HepG2 (cell line): ENCODE measurements around the gene ERBB4. TPM values are rescaled to one million over a fixed set of nuclear protein-coding genes. Genes with fewer than 3 reads are reported as not detected.

Source experiments
- ATAC-seq: fragments of 200-7000 bp; cut with Tn5 transposase; 3 replicates; pipeline ENCODE4 v1.9.1; 2020; ENCODE audit warnings: mild to moderate bottlenecking, moderate library complexity
- BruUV-seq: library from RNA; stranded (reverse); fragments of 400-500 nt; replicated peaks from 2 replicates; lab custom pipeline; 2021; lab: Mats Ljungman, UMichigan
- CTCF ChIA-PET: fragments of 300-600 bp; formaldehyde crosslinking; extraction: SDS; loops from one replicate; lab custom pipeline; 2021; ENCODE audit warnings: low total read pairs, inconsistent platforms, low intra/inter-chr PET ratio; lab: Yijun Ruan, JAX
- POLR2A ChIA-PET: fragments of 350-600 bp; sonication (Branson Sonifier 250); formaldehyde crosslinking; loops from one replicate; lab custom pipeline; 2020; ENCODE audit warnings: antibody characterized with exemption, inconsistent platforms; lab: Yijun Ruan, JAX
- DNase-seq: peaks from one replicate; pipeline ENCODE4 v3.0.0-alpha.2; 2015; ENCODE audit warnings: low spot score
- FAIRE-seq: peaks from 3 replicates; lab custom pipeline; 2011; peaks lifted over from hg19 to GRCh38; lab: Jason Lieb, UNC
- H2AFZ ChIP-seq: one replicate; pipeline ENCODE4 v1.6.1; 2011; ENCODE audit warnings: low read length, inconsistent platforms
- H3K27ac ChIP-seq: fragments of 300-600 bp; 3 replicates; pipeline ENCODE4 v1.8.0; 2011; ENCODE audit warnings: mixed run types, mild to moderate bottlenecking, mixed read lengths, low read length, inconsistent platforms; ENCODE audit not compliant: insufficient read depth; ENCODE audit errors: extremely low read length
- H3K27me3 ChIP-seq, 2 experiments: fragments of 200-600 bp in 1 of 2; 2 replicates in 1 of 2; 3 replicates in 1 of 2; pipeline versions ENCODE4 v1.6.0 to v1.8.0; 2011; ENCODE audit warnings: low read length in 2 of 2, mild to moderate bottlenecking in 2 of 2, moderate library complexity in 2 of 2, inconsistent platforms in 1 of 2; ENCODE audit not compliant: insufficient read depth in 2 of 2, control insufficient read depth in 1 of 2
- H3K36me3 ChIP-seq, 2 experiments: fragments of 200-600 bp in 1 of 2; replicated peaks in 1 of 2; 2 replicates in 1 of 2; 3 replicates in 1 of 2; pipeline versions ENCODE4 v1.5.1 to v1.8.0; 2011; ENCODE audit warnings: low read length in 2 of 2, inconsistent platforms in 1 of 2; ENCODE audit not compliant: insufficient read depth in 2 of 2, control insufficient read depth in 1 of 2
- H3K4me1 ChIP-seq: 2 replicates; pipeline ENCODE4 v1.5.1; 2012; ENCODE audit warnings: low read length, inconsistent platforms; ENCODE audit not compliant: insufficient read depth
- H3K4me2 ChIP-seq: 2 replicates; pipeline ENCODE4 v1.6.0; 2011; ENCODE audit warnings: low read depth, low read length, inconsistent platforms
- H3K4me3 ChIP-seq, 3 experiments: fragments of 200-600 bp in 1 of 3; sonication (generic), shearing (Covaris generic) in 1 of 3; replicated peaks in 1 of 3; 2 replicates each; pipeline ENCODE4 v1.5.1; 2011 to 2016; ENCODE audit warnings: low read length in 3 of 3, inconsistent platforms in 2 of 3, low read depth in 2 of 3, mild to moderate bottlenecking in 2 of 3, control low read depth in 1 of 3, mixed read lengths in 1 of 3; ENCODE audit not compliant: insufficient read depth in 1 of 3
- H3K79me2 ChIP-seq: one replicate; pipeline ENCODE4 v1.6.1; 2011; ENCODE audit warnings: low read length, inconsistent platforms; ENCODE audit not compliant: insufficient read depth
- H3K9ac ChIP-seq: 2 replicates; pipeline ENCODE4 v1.6.0; 2011; ENCODE audit warnings: mild to moderate bottlenecking, low read depth, low read length, inconsistent platforms; ENCODE audit not compliant: insufficient read depth
- H3K9me3 ChIP-seq: 2 replicates; pipeline ENCODE4 v1.5.1; 2012; ENCODE audit warnings: mild to moderate bottlenecking, low read length
- H4K20me1 ChIP-seq: 2 replicates; pipeline ENCODE4 v1.6.0; 2011; ENCODE audit warnings: inconsistent platforms, mild to moderate bottlenecking, low read length, moderate library complexity; ENCODE audit not compliant: insufficient read depth
- ZNF12 ChIP-seq: sonication (generic); formaldehyde crosslinking; IDR thresholded peaks from 2 replicates; pipeline ENCODE4 v1.5.0; 2020; ENCODE audit warnings: missing genetic modification reagents
- ZNF34 ChIP-seq: sonication (generic); formaldehyde crosslinking; IDR thresholded peaks from 2 replicates; pipeline ENCODE4 v1.4.0; 2020; ENCODE audit warnings: mild to moderate bottlenecking, missing genetic modification reagents, borderline replicate concordance
- ZNF556 ChIP-seq: sonication (generic); formaldehyde crosslinking; IDR thresholded peaks from 2 replicates; pipeline ENCODE4 v1.4.0; 2020; ENCODE audit warnings: mild to moderate bottlenecking, missing genetic modification reagents, borderline replicate concordance
- ZNF615 ChIP-seq: sonication (generic); formaldehyde crosslinking; IDR thresholded peaks from 2 replicates; pipeline ENCODE4 v1.5.0; 2020; ENCODE audit warnings: mild to moderate bottlenecking, missing genetic modification reagents, borderline replicate concordance
- WGBS: methylation state at CpG from one replicate; pipeline ENCODE4 v1.1.6; 2017; ENCODE audit warnings: low lambda C conversion rate; 5-methylcytosine and 5-hydroxymethylcytosine counted together
- in situ Hi-C: cut with HindIII; loops from 2 replicates; pipeline ENCODE4 v1.10.0; 2017; ENCODE audit warnings: low pct_unique_long_range_greater_than_20kb; ENCODE audit not compliant: extremely low pct_ligation_motif_present
- intact Hi-C: fragments of 100-400 bp; cut with micrococcal nuclease; formaldehyde crosslinking; loops from one replicate; pipeline ENCODE4 v1.10.0; 2022; ENCODE audit not compliant: unreplicated experiment
- polyA plus RNA-seq, 8 experiments: library from polyadenylated mRNA; depleted of rRNA in 3 of 8; stranded (reverse) in 7 of 8; unstranded in 1 of 8; fragments of >200 nt; fragmentation: Illumina TruSeq in 4 of 8; extraction: Trizol in 4 of 8; gene quantifications; 2 replicates each; pipeline versions ENCODE4 v1.2.1 to v1.2.3, GENCODE V29; 2011 to 2016; ENCODE audit warnings: low read depth in 4 of 8, missing spikeins in 1 of 8, mixed read lengths in 1 of 8; ENCODE audit not compliant: insufficient read depth in 1 of 8
- total RNA-seq, 5 experiments: library from RNA; depleted of rRNA; stranded (reverse); fragments of >200 nt; fragmentation: Illumina TruSeq; extraction: Trizol; gene quantifications; 2 replicates each; pipeline ENCODE4 v1.2.3, GENCODE V29; 2016; ENCODE audit warnings: low read depth in 1 of 5
- TF ChIP-seq, protein P1 (sequence below): sonication (generic); formaldehyde crosslinking; IDR thresholded peaks from 2 replicates; pipeline ENCODE4 v1.4.0; 2020; ENCODE audit warnings: mild to moderate bottlenecking, missing genetic modification reagents
- TF ChIP-seq, protein P2 (sequence below): IDR thresholded peaks from 2 replicates; pipeline ENCODE4 v1.6.1; 2016; ENCODE audit warnings: mild to moderate bottlenecking, missing biosample characterization, missing genetic modification reagents
- TF ChIP-seq, protein P3 (sequence below): sonication (generic); formaldehyde crosslinking; IDR thresholded peaks from 2 replicates; pipeline ENCODE4 v1.4.0; 2020; ENCODE audit warnings: missing genetic modification reagents

The ERBB4 gene
- total and polyA plus RNA-seq, 2 of the 13 experiments (the other 11 are each of a cell fraction or from before 2014, with no cell fraction given), result not detected

DNA sequence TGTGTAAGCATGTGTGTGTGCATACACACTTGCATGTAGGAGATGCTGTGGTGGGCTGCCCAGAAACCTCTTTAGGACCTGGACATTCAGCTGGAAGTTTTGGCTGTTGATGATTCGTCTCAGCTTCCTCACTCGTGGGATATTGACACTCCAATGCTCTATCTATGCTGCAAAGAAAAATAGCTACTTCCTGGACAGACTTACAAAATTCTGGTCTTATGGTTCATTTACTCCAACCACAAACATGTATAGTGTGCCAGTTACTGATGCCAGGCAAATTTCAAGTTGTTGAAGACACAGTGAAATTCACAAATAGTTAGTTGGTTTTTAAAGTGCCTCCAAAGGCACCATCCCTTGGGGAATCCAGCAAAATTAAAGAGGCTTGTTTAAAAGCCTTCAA, 1099.6 kb downstream of the ERBB4 start (continued):
- TF ChIP-seq, protein P1, sequence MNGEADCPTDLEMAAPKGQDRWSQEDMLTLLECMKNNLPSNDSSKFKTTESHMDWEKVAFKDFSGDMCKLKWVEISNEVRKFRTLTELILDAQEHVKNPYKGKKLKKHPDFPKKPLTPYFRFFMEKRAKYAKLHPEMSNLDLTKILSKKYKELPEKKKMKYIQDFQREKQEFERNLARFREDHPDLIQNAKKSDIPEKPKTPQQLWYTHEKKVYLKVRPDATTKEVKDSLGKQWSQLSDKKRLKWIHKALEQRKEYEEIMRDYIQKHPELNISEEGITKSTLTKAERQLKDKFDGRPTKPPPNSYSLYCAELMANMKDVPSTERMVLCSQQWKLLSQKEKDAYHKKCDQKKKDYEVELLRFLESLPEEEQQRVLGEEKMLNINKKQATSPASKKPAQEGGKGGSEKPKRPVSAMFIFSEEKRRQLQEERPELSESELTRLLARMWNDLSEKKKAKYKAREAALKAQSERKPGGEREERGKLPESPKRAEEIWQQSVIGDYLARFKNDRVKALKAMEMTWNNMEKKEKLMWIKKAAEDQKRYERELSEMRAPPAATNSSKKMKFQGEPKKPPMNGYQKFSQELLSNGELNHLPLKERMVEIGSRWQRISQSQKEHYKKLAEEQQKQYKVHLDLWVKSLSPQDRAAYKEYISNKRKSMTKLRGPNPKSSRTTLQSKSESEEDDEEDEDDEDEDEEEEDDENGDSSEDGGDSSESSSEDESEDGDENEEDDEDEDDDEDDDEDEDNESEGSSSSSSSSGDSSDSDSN (CRISPR knock-in tag), result no peak
- TF ChIP-seq ZNF12 (CRISPR knock-in tag), result no peak
- TF ChIP-seq, all 625 proteins: peak for 0

DNA sequence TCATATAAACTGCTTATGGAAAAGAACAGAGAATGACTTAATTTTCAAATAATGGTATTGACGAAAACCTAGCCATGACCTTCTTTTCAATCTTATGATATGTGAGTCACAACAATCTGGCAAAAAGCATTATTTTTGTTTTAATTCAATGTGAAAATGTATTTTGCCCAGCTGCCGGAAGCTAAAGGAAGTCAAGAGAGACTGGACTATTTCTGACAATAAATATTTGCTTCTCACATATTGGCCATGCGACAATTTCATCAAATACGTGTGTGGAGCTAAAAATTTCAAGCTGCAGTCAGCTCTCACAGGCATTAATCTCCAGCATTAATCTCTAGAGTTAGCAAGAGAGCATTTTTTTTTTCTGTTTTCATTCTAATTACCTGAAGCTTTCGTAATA, 1101.2 kb downstream of the ERBB4 start:
- Histone ChIP-seq H3K36me3 (no peaks in the 10 kb centered on the region), H3K79me2 (no peaks in the 10 kb centered on the region), H3K4me3 (no peak overlapping the region), H3K4me2 (no peak overlapping the region), H2AFZ (no peak overlapping the region), H3K27me3 (no peaks in the 10 kb centered on the region), H3K9ac (no peak overlapping the region), H3K4me1 (no peaks in the 10 kb centered on the region), H3K27ac (no peak overlapping the region), H3K9me3 (no peaks in the 10 kb centered on the region), H4K20me1 (no peaks in the 10 kb centered on the region)
- TF ChIP-seq, protein P2, sequence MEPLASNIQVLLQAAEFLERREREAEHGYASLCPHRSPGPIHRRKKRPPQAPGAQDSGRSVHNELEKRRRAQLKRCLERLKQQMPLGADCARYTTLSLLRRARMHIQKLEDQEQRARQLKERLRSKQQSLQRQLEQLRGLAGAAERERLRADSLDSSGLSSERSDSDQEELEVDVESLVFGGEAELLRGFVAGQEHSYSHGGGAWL (CRISPR knock-in tag), result no peak
- TF ChIP-seq ZNF34 (CRISPR knock-in tag) (no peak), ZNF615 (CRISPR knock-in tag) (no peak), ZNF556 (CRISPR knock-in tag) (no peak)
- TF ChIP-seq, protein P3, sequence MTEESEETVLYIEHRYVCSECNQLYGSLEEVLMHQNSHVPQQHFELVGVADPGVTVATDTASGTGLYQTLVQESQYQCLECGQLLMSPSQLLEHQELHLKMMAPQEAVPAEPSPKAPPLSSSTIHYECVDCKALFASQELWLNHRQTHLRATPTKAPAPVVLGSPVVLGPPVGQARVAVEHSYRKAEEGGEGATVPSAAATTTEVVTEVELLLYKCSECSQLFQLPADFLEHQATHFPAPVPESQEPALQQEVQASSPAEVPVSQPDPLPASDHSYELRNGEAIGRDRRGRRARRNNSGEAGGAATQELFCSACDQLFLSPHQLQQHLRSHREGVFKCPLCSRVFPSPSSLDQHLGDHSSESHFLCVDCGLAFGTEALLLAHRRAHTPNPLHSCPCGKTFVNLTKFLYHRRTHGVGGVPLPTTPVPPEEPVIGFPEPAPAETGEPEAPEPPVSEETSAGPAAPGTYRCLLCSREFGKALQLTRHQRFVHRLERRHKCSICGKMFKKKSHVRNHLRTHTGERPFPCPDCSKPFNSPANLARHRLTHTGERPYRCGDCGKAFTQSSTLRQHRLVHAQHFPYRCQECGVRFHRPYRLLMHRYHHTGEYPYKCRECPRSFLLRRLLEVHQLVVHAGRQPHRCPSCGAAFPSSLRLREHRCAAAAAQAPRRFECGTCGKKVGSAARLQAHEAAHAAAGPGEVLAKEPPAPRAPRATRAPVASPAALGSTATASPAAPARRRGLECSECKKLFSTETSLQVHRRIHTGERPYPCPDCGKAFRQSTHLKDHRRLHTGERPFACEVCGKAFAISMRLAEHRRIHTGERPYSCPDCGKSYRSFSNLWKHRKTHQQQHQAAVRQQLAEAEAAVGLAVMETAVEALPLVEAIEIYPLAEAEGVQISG (CRISPR knock-in tag), result no peak
- ChIA-PET CTCF (no interaction called here), POLR2A (no interaction called here)
- in situ Hi-C loops, result no loop called here
- no TSS peak for BruUV-seq
- intact Hi-C loops, result no loop called here
- DNase-seq (no peak), ATAC-seq (no peak), FAIRE-seq (no peak)
- WGBS, result 3% methylated on average over 5 of the region's 5 CpGs
